Raji (cell line): ENCODE measurements around the gene NR4A1.

Experiments used
- POLR2A ChIP-seq: IDR thresholded peaks from 2 replicates; pipeline ENCODE4 v1.6.1; 2011; ENCODE audit warnings: low read depth, low read length, control low read depth; ENCODE audit not compliant: insufficient read depth

The NR4A1 gene

GRCh38 chr12:52058631-52059361, 7.6 kb downstream of the NR4A1 start:
- TF ChIP-seq POLR2A, result no peak

GRCh38 chr12:52059582-52060497, 8.6 kb downstream of the NR4A1 start:
- TF ChIP-seq POLR2A, result no peak

- TF ChIP-seq POLR2A, result no peak
Observed at GRCh38 chr12:52060498-52061177, 9.4 kb downstream of the NR4A1 start.

- no peak for TF ChIP-seq POLR2A
Observed at GRCh38 chr12:52061470-52062166, 10.4 kb downstream of the NR4A1 start.

DNA sequence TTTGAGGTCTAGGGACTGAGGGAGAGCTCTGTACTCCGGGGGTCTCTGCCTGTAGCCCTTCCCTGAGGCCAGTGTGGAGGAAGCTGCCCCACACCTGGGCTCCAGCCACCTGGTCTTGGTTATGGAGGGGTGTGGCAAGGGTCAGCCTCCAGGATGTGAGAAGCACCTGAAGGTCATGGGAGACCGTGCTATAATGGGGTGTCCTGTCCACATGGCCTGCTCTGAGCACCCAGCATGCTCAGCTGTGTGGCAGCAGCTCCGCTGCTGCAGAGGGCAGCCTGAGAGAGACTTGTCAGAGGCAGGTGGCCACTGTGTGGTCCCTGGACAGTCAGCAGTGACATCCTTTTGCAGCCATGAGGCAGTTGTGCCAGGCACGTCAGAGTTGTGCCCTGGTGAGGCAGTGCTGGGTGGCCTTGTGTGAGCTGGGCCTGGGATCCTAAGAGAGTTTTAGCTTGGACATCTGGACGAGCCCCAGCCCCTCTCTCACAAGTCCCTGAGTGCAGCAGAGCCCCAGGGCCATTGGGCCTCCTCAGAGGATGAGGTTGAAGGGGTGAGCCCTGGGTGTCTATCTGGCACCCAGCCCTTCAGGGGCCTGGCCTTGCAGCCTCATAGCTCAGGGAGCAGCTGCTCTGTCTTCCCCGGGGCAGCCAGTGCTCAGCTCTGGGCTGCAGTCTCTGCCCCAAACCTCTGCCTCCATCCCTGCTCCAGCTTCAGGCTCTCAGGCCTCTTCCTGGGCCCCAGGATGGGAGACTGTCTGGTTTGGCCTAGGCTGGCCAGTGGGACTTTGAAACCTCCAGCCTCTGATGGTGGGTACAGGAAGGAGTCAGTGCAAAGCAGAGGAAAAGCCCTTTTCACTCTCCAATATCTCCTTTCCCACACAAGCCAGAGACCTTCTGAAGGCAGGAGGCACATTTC, 11.2 kb downstream of the NR4A1 start:
- no peak for TF ChIP-seq POLR2A

DNA sequence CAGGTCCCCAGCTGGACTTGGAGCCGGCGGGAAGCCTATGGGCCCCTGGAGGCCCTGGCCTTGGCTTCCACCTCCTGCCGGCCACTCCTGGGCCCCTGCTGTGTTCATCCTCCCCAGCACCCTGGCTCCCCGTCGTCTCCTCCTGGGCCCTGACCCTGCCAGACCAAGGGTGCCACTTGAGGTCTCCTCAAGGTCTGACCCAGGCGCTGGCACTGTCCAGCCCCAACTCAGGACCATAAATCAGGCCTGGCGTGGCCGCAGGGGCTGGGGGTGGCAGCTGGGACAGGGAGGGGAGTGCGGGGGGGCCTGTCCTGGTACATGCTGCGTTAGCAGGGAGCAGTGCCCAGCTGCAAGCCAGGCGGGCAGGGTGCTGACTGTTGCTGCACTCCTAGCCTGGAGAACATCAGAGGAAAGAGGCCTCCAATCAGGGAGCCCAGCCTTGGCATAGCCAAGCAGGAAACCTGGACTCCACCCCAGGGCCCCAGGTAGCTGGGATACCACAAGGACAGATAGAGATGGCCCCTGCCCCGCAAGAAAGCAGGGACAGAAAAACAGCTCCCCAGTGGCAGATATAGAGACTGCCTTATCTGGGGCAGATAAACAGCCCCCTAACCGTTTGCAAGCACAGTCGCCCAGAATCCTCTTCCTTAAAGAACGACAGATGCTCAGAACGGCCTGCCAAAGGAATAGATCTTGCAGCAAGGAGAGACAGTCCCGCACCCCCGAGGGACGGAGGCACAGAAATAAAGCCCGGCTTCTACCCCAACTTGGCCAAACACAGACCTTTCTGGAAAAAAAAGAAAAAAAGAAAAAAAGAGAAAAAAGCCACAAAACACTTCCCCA, 12.1 kb downstream of the NR4A1 start:
- TF ChIP-seq POLR2A, result no peak

GRCh38 chr12:52063981-52064649, 12.9 kb downstream of the NR4A1 start:
- no peak for TF ChIP-seq POLR2A

GRCh38 chr12:52066346-52067080, 15.3 kb downstream of the NR4A1 start:
- TF ChIP-seq POLR2A, result no peak

- TF ChIP-seq POLR2A, result no peak
Observed at GRCh38 chr12:52067081-52067374, 15.8 kb downstream of the NR4A1 start.

- TF ChIP-seq POLR2A, result peak; percentile 89
Observed at GRCh38 chr12:52069327-52070184, 18.3 kb downstream of the NR4A1 start, which contains the start of gene ATG101. Gene ATG101, plus strand, starts transcription at chr12:52069978. Its CDS starts 3,673 bp downstream, at chr12:52073651.
